H9 (cell line): ENCODE results near the gene SNORC. TPM values are rescaled to one million over a fixed set of nuclear protein-coding genes. Genes with fewer than 3 reads are reported as not detected.

Experiments used
- DNase-seq: peaks from one replicate; pipeline ENCODE4 v3.0.0-alpha.2; 2017
- H2AFZ ChIP-seq: one replicate; pipeline ENCODE4 v1.6.1; 2013; ENCODE audit warnings: mild to moderate bottlenecking, low read length, control low read depth, moderate library complexity
- H2AK5ac ChIP-seq: 2 replicates; pipeline ENCODE4 v1.6.1; 2013; ENCODE audit warnings: low read length, control low read depth, mixed read lengths; ENCODE audit not compliant: insufficient read length
- H2BK120ac ChIP-seq: one replicate; pipeline ENCODE4 v1.6.1; 2013; ENCODE audit warnings: low read depth, mild to moderate bottlenecking, low read length, control low read depth, inconsistent platforms; ENCODE audit not compliant: poor library complexity, severe bottlenecking
- H2BK12ac ChIP-seq: 2 replicates; pipeline ENCODE4 v1.6.1; 2013; ENCODE audit warnings: low read length, control low read depth, mixed read lengths, low read depth; ENCODE audit not compliant: insufficient read length
- H2BK15ac ChIP-seq: 2 replicates; pipeline ENCODE4 v1.6.1; 2013; ENCODE audit warnings: low read depth, low read length, control low read depth
- H2BK20ac ChIP-seq: one replicate; pipeline ENCODE4 v1.6.1; 2013; ENCODE audit warnings: low read depth, mild to moderate bottlenecking, low read length, control low read depth, inconsistent platforms; ENCODE audit not compliant: poor library complexity, severe bottlenecking
- H2BK5ac ChIP-seq: 2 replicates; pipeline ENCODE4 v1.6.1; 2013; ENCODE audit warnings: low read length, control low read depth, mixed read lengths; ENCODE audit not compliant: insufficient read length
- H3K14ac ChIP-seq: 2 replicates; pipeline ENCODE4 v1.6.1; 2013; ENCODE audit warnings: low read length, control low read depth; ENCODE audit not compliant: insufficient read depth
- H3K18ac ChIP-seq: 2 replicates; pipeline ENCODE4 v1.6.1; 2013; ENCODE audit warnings: low read depth, mild to moderate bottlenecking, mixed read lengths, low read length, control low read depth; ENCODE audit not compliant: insufficient read length
- H3K23ac ChIP-seq: 2 replicates; pipeline ENCODE4 v1.6.1; 2013; ENCODE audit warnings: low read length, control low read depth, mixed read lengths, low read depth; ENCODE audit not compliant: insufficient read length
- H3K23me2 ChIP-seq: 2 replicates; pipeline ENCODE4 v1.6.1; 2013; ENCODE audit warnings: low read depth, mild to moderate bottlenecking, mixed read lengths, low read length, control low read depth; ENCODE audit not compliant: insufficient read length, poor library complexity, severe bottlenecking
- H3K27ac ChIP-seq: 2 replicates; pipeline ENCODE4 v1.5.1; 2013; ENCODE audit warnings: low read length, control low read depth, mixed read lengths, low read depth; ENCODE audit not compliant: insufficient read length
- H3K27me3 ChIP-seq: 2 replicates; pipeline ENCODE4 v1.6.1; 2013; ENCODE audit warnings: low read length, control low read depth, inconsistent platforms; ENCODE audit not compliant: insufficient read depth
- H3K4ac ChIP-seq: 2 replicates; pipeline ENCODE4 v1.6.1; 2013; ENCODE audit warnings: low read depth, mild to moderate bottlenecking, control low read depth, inconsistent platforms, low read length, moderate library complexity
- H3K4me1 ChIP-seq: 2 replicates; pipeline ENCODE4 v1.6.1; 2013; ENCODE audit warnings: low read length, control low read depth, inconsistent platforms; ENCODE audit not compliant: insufficient read depth
- H3K4me2 ChIP-seq: 2 replicates; pipeline ENCODE4 v1.6.1; 2013; ENCODE audit warnings: low read length, control low read depth, mixed read lengths; ENCODE audit not compliant: insufficient read length, insufficient read depth
- H3K56ac ChIP-seq: 2 replicates; pipeline ENCODE4 v1.6.1; 2013; ENCODE audit warnings: low read depth, mild to moderate bottlenecking, mixed read lengths, low read length, control low read depth; ENCODE audit not compliant: insufficient read length
- H3K79me1 ChIP-seq: 2 replicates; pipeline ENCODE4 v1.6.1; 2013; ENCODE audit warnings: low read depth, mild to moderate bottlenecking, moderate library complexity, low read length, control low read depth, inconsistent platforms; ENCODE audit not compliant: insufficient read depth, poor library complexity, severe bottlenecking
- H3K79me2 ChIP-seq: 2 replicates; pipeline ENCODE4 v1.6.1; 2013; ENCODE audit warnings: low read length, control low read depth, inconsistent platforms; ENCODE audit not compliant: insufficient read depth
- H3K9ac ChIP-seq: 2 replicates; pipeline ENCODE4 v1.6.1; 2013; ENCODE audit warnings: low read length, control low read depth, mixed read lengths; ENCODE audit not compliant: insufficient read length; ENCODE audit errors: extremely low read depth
- H3K9me3 ChIP-seq: one replicate; pipeline ENCODE4 v1.6.1; 2013; ENCODE audit warnings: low read depth, low read length, inconsistent platforms; ENCODE audit not compliant: control insufficient read depth
- H3T11ph ChIP-seq: one replicate; pipeline ENCODE4 v1.6.1; 2013; ENCODE audit warnings: mild to moderate bottlenecking, low read length, control low read depth, inconsistent platforms
- H4K20me1 ChIP-seq: one replicate; pipeline ENCODE4 v1.6.1; 2013; ENCODE audit not compliant: control insufficient read depth, insufficient read length, insufficient read depth
- H4K5ac ChIP-seq: 2 replicates; pipeline ENCODE4 v1.6.1; 2013; ENCODE audit warnings: low read depth, mild to moderate bottlenecking, mixed read lengths, low read length, control low read depth; ENCODE audit not compliant: insufficient read length
- H4K8ac ChIP-seq: replicated peaks from 2 replicates; pipeline ENCODE4 v1.6.1; 2013; ENCODE audit warnings: low read length, control low read depth, mixed read lengths, low read depth; ENCODE audit not compliant: insufficient read length
- H4K91ac ChIP-seq: 2 replicates; pipeline ENCODE4 v1.6.1; 2013; ENCODE audit warnings: low read depth, mild to moderate bottlenecking, moderate library complexity, mixed read lengths, low read length, control low read depth; ENCODE audit not compliant: insufficient read length
- H3K27ac Mint-ChIP-seq, 3 experiments: 2 replicates in 2 of 3; 3 replicates in 1 of 3; pipeline ENCODE4 v1.8.0; 2020 to 2021; ENCODE audit warnings: mixed read lengths in 3 of 3, mild to moderate bottlenecking in 1 of 3, moderate library complexity in 1 of 3
- H3K27me3 Mint-ChIP-seq: 2 replicates; pipeline ENCODE4 v1.8.0; 2021; ENCODE audit warnings: low read depth, mild to moderate bottlenecking, moderate library complexity, mixed read lengths
- H3K36me3 Mint-ChIP-seq, 3 experiments: 2 replicates in 2 of 3; 3 replicates in 1 of 3; pipeline ENCODE4 v1.8.0; 2020 to 2021; ENCODE audit warnings: low read depth in 3 of 3, mixed read lengths in 3 of 3; ENCODE audit not compliant: insufficient read depth in 1 of 3
- H3K4me1 Mint-ChIP-seq, 2 experiments: 2 replicates each; pipeline ENCODE4 v1.8.0; 2020; ENCODE audit warnings: mixed read lengths in 2 of 2
- H3K4me3 Mint-ChIP-seq, 2 experiments: 2 replicates in 1 of 2; 3 replicates in 1 of 2; pipeline ENCODE4 v1.8.0; 2020 to 2021; ENCODE audit warnings: mild to moderate bottlenecking in 2 of 2, mixed read lengths in 2 of 2, moderate library complexity in 1 of 2
- H3K9me3 Mint-ChIP-seq, 2 experiments: 2 replicates in 1 of 2; 3 replicates in 1 of 2; pipeline ENCODE4 v1.8.0; 2020; ENCODE audit warnings: mild to moderate bottlenecking in 2 of 2, mixed read lengths in 2 of 2, moderate library complexity in 1 of 2
- CTCF ChIP-seq: fragments of 200-600 bp; sonication (generic); conservative IDR thresholded peaks from 3 replicates; pipeline ENCODE4 v1.8.0; 2021; ENCODE audit warnings: antibody characterized with exemption, mild to moderate bottlenecking
- WGBS: extraction: QIAGEN DNeasy Blood & Tissue Kit; methylation state at CpG from one replicate; pipeline ENCODE4 v1.1.7; 2013; ENCODE audit warnings: missing lambda C conversion rate, low lambda C conversion rate, mixed read lengths; ENCODE audit not compliant: insufficient read length; ENCODE audit errors: extremely low coverage; 5-methylcytosine and 5-hydroxymethylcytosine counted together
- total RNA-seq: library from RNA; stranded (reverse); gene quantifications from 2 replicates; pipeline ENCODE4 v1.2.1, GENCODE V29; 2021

SNORC gene
- total RNA-seq, 1 experiment from 2014 or later: 1.1 TPM

GRCh38 chr2:232925153-232925820 lies 55.2 kb downstream of the SNORC start:
- peak overlapping the region in 1 of 2 experiments; percentile 29; a peak in 1 of 5 replicates for H3K4me3 Mint-ChIP-seq
- H4K5ac ChIP-seq: no peak overlapping the region
- H2BK15ac ChIP-seq: no peak overlapping the region
- no peak overlapping the region for H3K18ac ChIP-seq
- H3K56ac ChIP-seq: no peak overlapping the region
- H3K27me3 Mint-ChIP-seq: peaks cover 90% of the 10 kb centered on the region
- H3K79me2 ChIP-seq: no peaks in the 10 kb centered on the region
- no peak overlapping the region for H3K27ac Mint-ChIP-seq
- H4K20me1 ChIP-seq: no peaks in the 10 kb centered on the region
- no peak overlapping the region for H3K14ac ChIP-seq
- no CpG with 5 or more reads among the region's 11 CpGs for WGBS
- no peaks in the 10 kb centered on the region for H3K79me1 ChIP-seq
- no peaks in the 10 kb centered on the region for H3K4me1 ChIP-seq
- no peak overlapping the region for H2AK5ac ChIP-seq
- DNase-seq: peak; percentile 59
- no peak overlapping the region for H4K91ac ChIP-seq
- peaks cover 35% of the 10 kb centered on the region for H3K27me3 ChIP-seq
- H3K36me3 Mint-ChIP-seq: 0 out of 7 replicates have a peak, but pooled peaks cover 0 to 1% (median 0%) of the 10 kb centered on the region in 3 experiments
- no peak overlapping the region for H3K4ac ChIP-seq
- H2BK20ac ChIP-seq: no peak overlapping the region
- no peak overlapping the region for H3K23ac ChIP-seq
- no peak overlapping the region for H2BK120ac ChIP-seq
- no peak overlapping the region for H2BK12ac ChIP-seq
- H2AFZ ChIP-seq: no peak overlapping the region
- H3K9me3 ChIP-seq: no peaks in the 10 kb centered on the region
- H3K27ac ChIP-seq: no peak overlapping the region
- H3K23me2 ChIP-seq: peaks cover 12% of the 10 kb centered on the region
- H4K8ac ChIP-seq: no peak overlapping the region
- H3K4me2 ChIP-seq: no peak overlapping the region
- peaks cover 2 to 5% of the 10 kb centered on the region in 2 experiments; a peak in 3 of 5 replicates for H3K9me3 Mint-ChIP-seq
- no peak for TF ChIP-seq CTCF
- H3K4me1 Mint-ChIP-seq: peaks cover 28 to 32% of the 10 kb centered on the region in 2 experiments
- no peak overlapping the region for H3K9ac ChIP-seq
- H3T11ph ChIP-seq: no peak overlapping the region
- no peak overlapping the region for H2BK5ac ChIP-seq
